Measurements from ENCODE around the gene TRIM22.
"Not testable (repeated sequence)": the region's sequence is repeated elsewhere in the genome, so short reads cannot be mapped to it uniquely, and the experiment has no call there.

TRIM22 gene

GRCh38 chr11:5698281-5698680, 8.7 kb downstream of the TRIM22 start:
- peaks cover 2% of the 10 kb centered on the region for H3K36me3 ChIP-seq (ENCODE audit: insufficient read depth, low read length)
- H3K9me3 ChIP-seq (ENCODE audit: low read length) = no peaks in the 10 kb centered on the region
- no peak overlapping the region for H3K4me3 ChIP-seq (ENCODE audit: low read length)
- H3K4me1 ChIP-seq (ENCODE audit: insufficient read depth, low read length) = no peaks in the 10 kb centered on the region
- H3K27me3 ChIP-seq (ENCODE audit: insufficient read depth, low read length) = no peaks in the 10 kb centered on the region
- no peak overlapping the region for H2AFZ ChIP-seq (ENCODE audit: low read depth, low read length)

GRCh38 chr11:5700421-5701054, 10.9 kb downstream of the TRIM22 start:
- H3K9me3 ChIP-seq (ENCODE audit: low read length) = no peaks in the 10 kb centered on the region
- no peaks in the 10 kb centered on the region for H3K4me1 ChIP-seq (ENCODE audit: insufficient read depth, low read length)
- no peak overlapping the region for H3K4me3 ChIP-seq (ENCODE audit: low read length)
- H3K36me3 ChIP-seq (ENCODE audit: insufficient read depth, low read length) = peaks cover 4% of the 10 kb centered on the region
- no peak overlapping the region for H2AFZ ChIP-seq (ENCODE audit: low read depth, low read length)
- H3K27me3 ChIP-seq (ENCODE audit: insufficient read depth, low read length) = no peaks in the 10 kb centered on the region

GRCh38 chr11:5701055-5701577, 11.5 kb downstream of the TRIM22 start:
- Histone ChIP-seq H2AFZ (ENCODE audit: low read depth, low read length) (no peak overlapping the region), H3K4me3 (ENCODE audit: low read length) (no peak overlapping the region), H3K9me3 (ENCODE audit: low read length) (no peaks in the 10 kb centered on the region), H3K27me3 (ENCODE audit: insufficient read depth, low read length) (no peaks in the 10 kb centered on the region), H3K36me3 (ENCODE audit: insufficient read depth, low read length) (peaks cover 8% of the 10 kb centered on the region), H3K4me1 (ENCODE audit: insufficient read depth, low read length) (no peaks in the 10 kb centered on the region)

GRCh38 chr11:5703741-5704536, 14.3 kb downstream of the TRIM22 start:
- no peak overlapping the region for H2AFZ ChIP-seq (ENCODE audit: low read depth, low read length)
- H3K36me3 ChIP-seq (ENCODE audit: insufficient read depth, low read length) = peaks cover 19% of the 10 kb centered on the region
- H3K27me3 ChIP-seq (ENCODE audit: insufficient read depth, low read length) = no peaks in the 10 kb centered on the region
- no peak overlapping the region for H3K4me3 ChIP-seq (ENCODE audit: low read length)
- no peaks in the 10 kb centered on the region for H3K4me1 ChIP-seq (ENCODE audit: insufficient read depth, low read length)
- H3K9me3 ChIP-seq (ENCODE audit: low read length) = no peaks in the 10 kb centered on the region

- H3K9me3 ChIP-seq (ENCODE audit: low read length) = no peaks in the 10 kb centered on the region
- H3K27me3 ChIP-seq (ENCODE audit: insufficient read depth, low read length) = no peaks in the 10 kb centered on the region
- peaks cover 20% of the 10 kb centered on the region for H3K36me3 ChIP-seq (ENCODE audit: insufficient read depth, low read length)
- H2AFZ ChIP-seq (ENCODE audit: low read depth, low read length) = no peak overlapping the region
- H3K4me3 ChIP-seq (ENCODE audit: low read length) = no peak overlapping the region
- H3K4me1 ChIP-seq (ENCODE audit: insufficient read depth, low read length) = no peaks in the 10 kb centered on the region
Observed at GRCh38 chr11:5705688-5706087, 16.1 kb downstream of the TRIM22 start.

GRCh38 chr11:5712507-5712906, 22.9 kb downstream of the TRIM22 start:
- Histone ChIP-seq H3K9me3 (ENCODE audit: low read length) (no peaks in the 10 kb centered on the region), H3K4me1 (ENCODE audit: insufficient read depth, low read length) (no peaks in the 10 kb centered on the region), H2AFZ (ENCODE audit: low read depth, low read length) (no peak overlapping the region), H3K27me3 (ENCODE audit: insufficient read depth, low read length) (no peaks in the 10 kb centered on the region), H3K36me3 (ENCODE audit: insufficient read depth, low read length) (peaks cover 10% of the 10 kb centered on the region), H3K4me3 (ENCODE audit: low read length) (no peak overlapping the region)

GRCh38 chr11:5713695-5714094, 24.1 kb downstream of the TRIM22 start:
- H3K4me3 ChIP-seq (ENCODE audit: low read length) = no peak overlapping the region
- no peak overlapping the region for H2AFZ ChIP-seq (ENCODE audit: low read depth, low read length)
- H3K36me3 ChIP-seq (ENCODE audit: insufficient read depth, low read length) = peaks cover 4% of the 10 kb centered on the region
- H3K9me3 ChIP-seq (ENCODE audit: low read length) = no peaks in the 10 kb centered on the region
- H3K27me3 ChIP-seq (ENCODE audit: insufficient read depth, low read length) = no peaks in the 10 kb centered on the region
- no peaks in the 10 kb centered on the region for H3K4me1 ChIP-seq (ENCODE audit: insufficient read depth, low read length)

- H3K4me3 ChIP-seq (ENCODE audit: low read length); H3K36me3 ChIP-seq (ENCODE audit: insufficient read depth, low read length); H2AFZ ChIP-seq (ENCODE audit: low read depth, low read length): not testable (repeated sequence)
Observed at GRCh38 chr11:5716518-5716917, 26.9 kb downstream of the TRIM22 start.

GRCh38 chr11:5719703-5720495, 30.3 kb downstream of the TRIM22 start:
- no peak overlapping the region for H3K4me3 ChIP-seq (ENCODE audit: low read length)
- H3K4me1 ChIP-seq (ENCODE audit: insufficient read depth, low read length) = no peaks in the 10 kb centered on the region
- H3K9me3 ChIP-seq (ENCODE audit: low read length) = no peaks in the 10 kb centered on the region
- no peaks in the 10 kb centered on the region for H3K27me3 ChIP-seq (ENCODE audit: insufficient read depth, low read length)
- H2AFZ ChIP-seq (ENCODE audit: low read depth, low read length) = no peak overlapping the region
- H3K36me3 ChIP-seq (ENCODE audit: insufficient read depth, low read length) = no peaks in the 10 kb centered on the region

More at GRCh38 chr11:5716518-5716917, 26.9 kb downstream of the TRIM22 start:
- not testable (repeated sequence) for H3K4me1 ChIP-seq (ENCODE audit: insufficient read depth, low read length); H3K9me3 ChIP-seq (ENCODE audit: low read length); H3K27me3 ChIP-seq (ENCODE audit: insufficient read depth, low read length)

GRCh38 chr11:5722622-5723021, 33.0 kb downstream of the TRIM22 start:
- H3K4me3 ChIP-seq (ENCODE audit: low read length) = no peak overlapping the region
- H3K4me1 ChIP-seq (ENCODE audit: insufficient read depth, low read length) = no peaks in the 10 kb centered on the region
- no peaks in the 10 kb centered on the region for H3K9me3 ChIP-seq (ENCODE audit: low read length)
- no peak overlapping the region for H2AFZ ChIP-seq (ENCODE audit: low read depth, low read length)
- H3K36me3 ChIP-seq (ENCODE audit: insufficient read depth, low read length) = no peaks in the 10 kb centered on the region
- H3K27me3 ChIP-seq (ENCODE audit: insufficient read depth, low read length) = no peaks in the 10 kb centered on the region

- H3K9me3 ChIP-seq (ENCODE audit: low read length) = no peaks in the 10 kb centered on the region
- H2AFZ ChIP-seq (ENCODE audit: low read depth, low read length) = no peak overlapping the region
- no peaks in the 10 kb centered on the region for H3K36me3 ChIP-seq (ENCODE audit: insufficient read depth, low read length)
Observed at GRCh38 chr11:5726351-5726750, 36.8 kb downstream of the TRIM22 start.

GRCh38 chr11:5727691-5728090, 38.1 kb downstream of the TRIM22 start:
- Histone ChIP-seq H3K4me1 (ENCODE audit: insufficient read depth, low read length) (no peaks in the 10 kb centered on the region), H3K36me3 (ENCODE audit: insufficient read depth, low read length) (no peaks in the 10 kb centered on the region), H2AFZ (ENCODE audit: low read depth, low read length) (no peak overlapping the region), H3K9me3 (ENCODE audit: low read length) (no peaks in the 10 kb centered on the region), H3K27me3 (ENCODE audit: insufficient read depth, low read length) (peaks cover 6% of the 10 kb centered on the region), H3K4me3 (ENCODE audit: low read length) (no peak overlapping the region)

More at GRCh38 chr11:5726351-5726750, 36.8 kb downstream of the TRIM22 start:
- no peak overlapping the region for H3K4me3 ChIP-seq (ENCODE audit: low read length)
- H3K27me3 ChIP-seq (ENCODE audit: insufficient read depth, low read length) = no peaks in the 10 kb centered on the region
- no peaks in the 10 kb centered on the region for H3K4me1 ChIP-seq (ENCODE audit: insufficient read depth, low read length)

- no peak within 1 kb of the TSS for H2AFZ ChIP-seq (ENCODE audit: low read depth, low read length)
- no peaks in the 10 kb centered on the region for H3K9me3 ChIP-seq (ENCODE audit: low read length)
- peaks cover 19% of the 10 kb centered on the region for H3K4me1 ChIP-seq (ENCODE audit: insufficient read depth, low read length)
- H3K27me3 ChIP-seq (ENCODE audit: insufficient read depth, low read length) = peaks cover 6% of the 10 kb centered on the region
- no peaks in the 10 kb centered on the region for H3K36me3 ChIP-seq (ENCODE audit: insufficient read depth, low read length)
- no peak within 1 kb of the TSS for H3K4me3 ChIP-seq (ENCODE audit: low read length)
Observed at GRCh38 chr11:5736396-5736795, 46.8 kb downstream of the TRIM22 start, which contains the start of gene OR56B1. Gene OR56B1, plus strand, starts transcription at chr11:5736448. Its CDS starts 69 bp downstream, at chr11:5736517.

Measured in neuron (in vitro differentiated cells).